Panc1 (cell line): ENCODE results near the gene MYRIP. TPM values are rescaled to one million over a fixed set of nuclear protein-coding genes. Genes with fewer than 3 reads are reported as not detected.

Experiments used
- ATAC-seq: fragments of 200-7000 bp; cut with Tn5 transposase; 2 replicates; pipeline ENCODE4 v1.9.1; 2020; ENCODE audit warnings: mild to moderate bottlenecking, moderate library complexity
- BruUV-seq: library from RNA; stranded (reverse); fragments of 400-500 nt; replicated peaks from 2 replicates; lab custom pipeline; 2021; lab: Mats Ljungman, UMichigan
- CTCF ChIA-PET: fragments of 300-600 bp; sonication (Branson Sonifier 250); formaldehyde crosslinking; loops from one replicate; lab custom pipeline; 2022; ENCODE audit warnings: antibody characterized with exemption; lab: Charles Lee
- POLR2A ChIA-PET: fragments of 300-600 bp; sonication (Branson Sonifier 250); formaldehyde crosslinking; loops from one replicate; lab custom pipeline; 2022; ENCODE audit warnings: antibody characterized with exemption; lab: Charles Lee
- DNase-seq: peaks from one replicate; pipeline ENCODE4 v3.0.0-alpha.2; 2010; ENCODE audit warnings: low read depth, low spot score
- H3K27ac ChIP-seq: 2 replicates; pipeline ENCODE4 v1.5.1; 2011; ENCODE audit warnings: mild to moderate bottlenecking, low read length, inconsistent platforms
- H3K27me3 ChIP-seq: fragments of 200-500 bp; sonication (Bioruptor generic); 2 replicates; pipeline ENCODE4 v1.6.0; 2014; ENCODE audit warnings: low read length, inconsistent platforms; ENCODE audit not compliant: control insufficient read depth, insufficient read depth
- H3K36me3 ChIP-seq: fragments of 200-500 bp; sonication (Bioruptor generic); 2 replicates; pipeline ENCODE4 v1.5.1; 2014; ENCODE audit warnings: inconsistent platforms, mild to moderate bottlenecking, low read length, moderate library complexity; ENCODE audit not compliant: control insufficient read depth, insufficient read depth
- H3K4me1 ChIP-seq: 2 replicates; pipeline ENCODE4 v1.5.1; 2011; ENCODE audit warnings: inconsistent platforms, mild to moderate bottlenecking, low read length, moderate library complexity; ENCODE audit not compliant: control insufficient read depth, insufficient read depth
- H3K4me3 ChIP-seq, 2 experiments: 2 replicates each; pipeline ENCODE4 v1.5.1; 2011 to 2012; ENCODE audit warnings: low read depth in 2 of 2, low read length in 2 of 2, mild to moderate bottlenecking in 2 of 2, inconsistent platforms in 1 of 2, moderate library complexity in 1 of 2
- H3K9me3 ChIP-seq: fragments of 200-500 bp; sonication (Bioruptor generic); 2 replicates; pipeline ENCODE4 v1.5.1; 2014; ENCODE audit warnings: low read depth, mild to moderate bottlenecking, inconsistent platforms, low read length, moderate library complexity; ENCODE audit not compliant: control insufficient read depth, insufficient read depth
- CTCF ChIP-seq: fragments of 450-650 bp; IDR thresholded peaks from 2 replicates; pipeline ENCODE4 v1.5.1; 2017; ENCODE audit warnings: mild to moderate bottlenecking
- REST ChIP-seq, 2 experiments: IDR thresholded peaks; 2 replicates each; pipeline ENCODE4 v1.6.1; 2011 to 2012; ENCODE audit warnings: low read depth in 2 of 2, control low read depth in 1 of 2, low read length in 1 of 2, mild to moderate bottlenecking in 1 of 2, moderate library complexity in 1 of 2; ENCODE audit not compliant: insufficient read depth in 1 of 2
- TCF7L2 ChIP-seq: IDR thresholded peaks from 2 replicates; pipeline ENCODE4 v1.6.1; 2011; ENCODE audit warnings: mild to moderate bottlenecking, low read depth, low read length, inconsistent platforms
- in situ Hi-C: cut with HindIII; loops from 2 replicates; pipeline ENCODE4 v1.10.0; 2016; ENCODE audit warnings: low sequenced_read_pairs, low pct_unique_long_range_greater_than_20kb
- intact Hi-C: fragments of 100-400 bp; cut with micrococcal nuclease; formaldehyde crosslinking; loops from one replicate; pipeline ENCODE4 v1.10.0; 2022; ENCODE audit not compliant: unreplicated experiment
- total RNA-seq: library from RNA; stranded (reverse); gene quantifications from one replicate; pipeline ENCODE4 v1.2.1, GENCODE V29; 2021; ENCODE audit not compliant: unreplicated experiment

Gene MYRIP
- total RNA-seq, 1 experiment from 2014 or later: 0.59 TPM

- intact Hi-C loops: no loop called here
- ChIA-PET CTCF (no interaction called here), POLR2A (no interaction called here)
- Histone ChIP-seq H3K4me3 (no peak overlapping the region), H3K4me1 (no peaks in the 10 kb centered on the region), H3K27ac (no peak overlapping the region), H3K36me3 (no peaks in the 10 kb centered on the region), H3K27me3 (no peaks in the 10 kb centered on the region), H3K9me3 (no peaks in the 10 kb centered on the region)
- ATAC-seq: no peak
- BruUV-seq: no TSS peak
- no peak for TF ChIP-seq CTCF
- DNase-seq: no peak
- in situ Hi-C loops: no loop called here
Observed at GRCh38 chr3:39960515-39961191, 151.2 kb downstream of the MYRIP start.

GRCh38 chr3:39961230-39961629 lies 151.8 kb downstream of the MYRIP start:
- ATAC-seq: no peak
- no peaks in the 10 kb centered on the region for H3K9me3 ChIP-seq
- intact Hi-C loops (no loop called here), in situ Hi-C loops (no loop called here)
- no peak for TF ChIP-seq CTCF
- DNase-seq: no peak
- H3K27ac ChIP-seq: no peak overlapping the region
- H3K27me3 ChIP-seq: no peaks in the 10 kb centered on the region
- no peaks in the 10 kb centered on the region for H3K4me1 ChIP-seq
- POLR2A ChIA-PET: no interaction called here
- no peak overlapping the region for H3K4me3 ChIP-seq
- CTCF ChIA-PET: no interaction called here
- no TSS peak for BruUV-seq
- H3K36me3 ChIP-seq: no peaks in the 10 kb centered on the region

- Histone ChIP-seq H3K4me1 (no peaks in the 10 kb centered on the region), H3K27me3 (no peaks in the 10 kb centered on the region), H3K9me3 (no peaks in the 10 kb centered on the region), H3K4me3 (no peak overlapping the region), H3K27ac (no peak overlapping the region), H3K36me3 (no peaks in the 10 kb centered on the region)
- DNase-seq: no peak
- ChIA-PET CTCF (no interaction called here), POLR2A (no interaction called here)
- BruUV-seq: no TSS peak
- intact Hi-C loops (no loop called here), in situ Hi-C loops (no loop called here)
- ATAC-seq: no peak
- no peak for TF ChIP-seq TCF7L2
- TF ChIP-seq REST (IDR thresholded peaks at IDR 0.05; ENCODE audit: insufficient read depth in 1 of 2, low read depth in 2 of 2, low read length in 1 of 2): no peak
Observed at GRCh38 chr3:39962581-39962980, 153.2 kb downstream of the MYRIP start.
